NCI-H2107 (cell line): ENCODE measurements around the gene ASIC3.

Source experiments
- DNase-seq: peaks from one replicate; lab custom pipeline; 2025; lab: John Stamatoyannopoulos, UW

The ASIC3 gene

GRCh38 chr7:151070574-151070960 lies 22.2 kb downstream of the ASIC3 start:
- DNase-seq = no peak

GRCh38 chr7:151071032-151071866 lies 22.9 kb downstream of the ASIC3 start:
- no peak for DNase-seq

- no peak for DNase-seq
These were observed 25.7 kb downstream of the ASIC3 start for GRCh38 chr7:151073990-151074389.

- no peak for DNase-seq
These were observed 26.7 kb downstream of the ASIC3 start for GRCh38 chr7:151074817-151075661.

- no peak for DNase-seq
These were observed 27.3 kb downstream of the ASIC3 start for GRCh38 chr7:151075662-151075971.

GRCh38 chr7:151075978-151076426 lies 27.7 kb downstream of the ASIC3 start:
- DNase-seq = no peak

GRCh38 chr7:151076863-151077704 lies 28.8 kb downstream of the ASIC3 start:
- DNase-seq = no peak

- DNase-seq = no peak
These were observed 29.4 kb downstream of the ASIC3 start for GRCh38 chr7:151077705-151078232.

GRCh38 chr7:151078233-151079040 lies 30.1 kb downstream of the ASIC3 start:
- DNase-seq = no peak

GRCh38 chr7:151079199-151079910 lies 31.0 kb downstream of the ASIC3 start:
- no peak for DNase-seq

GRCh38 chr7:151080067-151080521 lies 31.8 kb downstream of the ASIC3 start:
- DNase-seq = no peak

GRCh38 chr7:151080522-151081169 lies 32.3 kb downstream of the ASIC3 start, which contains the start of gene FASTK:
TSS of gene FASTK (minus strand) at chr7:151080809. CDS start at chr7:151080766, 43 bp downstream.
- DNase-seq = peak; percentile 75

GRCh38 chr7:151081170-151082101 lies 33.1 kb downstream of the ASIC3 start:
- no peak for DNase-seq

GRCh38 chr7:151082141-151083070 lies 34.1 kb downstream of the ASIC3 start:
- no peak for DNase-seq

- peak; percentile 65 for DNase-seq
These were observed 34.9 kb downstream of the ASIC3 start, which contains the start of gene TMUB1 for GRCh38 chr7:151083071-151083823. TSS of gene TMUB1 (minus strand) at chr7:151083493. CDS start at chr7:151082563, 930 bp downstream.

- DNase-seq = no peak
These were observed 35.5 kb downstream of the ASIC3 start for GRCh38 chr7:151083824-151084160.

GRCh38 chr7:151085329-151085690 lies 37.0 kb downstream of the ASIC3 start:
- no peak for DNase-seq
